Hepatocyte (in vitro differentiated cells): ENCODE data around the gene STIM2. TPM values are rescaled to one million over a fixed set of nuclear protein-coding genes. Genes with fewer than 3 reads are reported as not detected.

ENCODE experiments used
- DNase-seq: peaks from one replicate; pipeline ENCODE4 v3.0.0-alpha.2; 2016; ENCODE audit warnings: low spot score
- H2AFZ ChIP-seq: fragments of 200-600 bp; sonication (generic); 2 replicates; pipeline ENCODE4 v1.6.0; 2016; ENCODE audit warnings: antibody characterized with exemption, mild to moderate bottlenecking
- H3K27ac ChIP-seq: fragments of 200-600 bp; sonication (generic); 2 replicates; pipeline ENCODE4 v1.5.1; 2016; ENCODE audit warnings: mild to moderate bottlenecking
- H3K27me3 ChIP-seq: fragments of 200-600 bp; sonication (generic); 2 replicates; pipeline ENCODE4 v1.6.1; 2016
- H3K36me3 ChIP-seq: fragments of 200-600 bp; sonication (generic); replicated peaks from 2 replicates; pipeline ENCODE4 v1.5.1; 2016; ENCODE audit warnings: low read depth; ENCODE audit not compliant: insufficient read depth
- H3K4me1 ChIP-seq: fragments of 200-600 bp; sonication (generic); 2 replicates; pipeline ENCODE4 v1.5.1; 2016; ENCODE audit warnings: mild to moderate bottlenecking, moderate library complexity; ENCODE audit not compliant: insufficient read depth
- H3K4me2 ChIP-seq: fragments of 200-600 bp; sonication (generic); 2 replicates; pipeline ENCODE4 v1.6.0; 2016
- H3K4me3 ChIP-seq: fragments of 200-600 bp; sonication (generic); 2 replicates; pipeline ENCODE4 v1.5.1; 2016; ENCODE audit warnings: mild to moderate bottlenecking
- H3K79me2 ChIP-seq: fragments of 200-600 bp; sonication (generic); 2 replicates; pipeline ENCODE4 v1.6.0; 2017; ENCODE audit warnings: mild to moderate bottlenecking
- H3K9me2 ChIP-seq: fragments of 200-600 bp; sonication (generic); replicated peaks from 2 replicates; pipeline ENCODE4 v1.6.0; 2017; ENCODE audit warnings: mild to moderate bottlenecking; ENCODE audit not compliant: insufficient read depth
- H3K9me3 ChIP-seq: fragments of 200-600 bp; sonication (generic); 2 replicates; pipeline ENCODE4 v1.5.1; 2016; ENCODE audit warnings: low read depth, mild to moderate bottlenecking
- H4K20me1 ChIP-seq: fragments of 200-600 bp; sonication (generic); 2 replicates; pipeline ENCODE4 v1.6.0; 2016; ENCODE audit warnings: mild to moderate bottlenecking; ENCODE audit not compliant: insufficient read depth, poor library complexity, severe bottlenecking
- CTCF ChIP-seq: fragments of 200-600 bp; sonication (generic); IDR thresholded peaks from 2 replicates; pipeline ENCODE4 v1.5.1; 2016; ENCODE audit warnings: antibody characterized with exemption, mild to moderate bottlenecking; ENCODE audit not compliant: poor library complexity
- EZH2 ChIP-seq: fragments of 200-600 bp; sonication (generic); IDR thresholded peaks from 2 replicates; pipeline ENCODE4 v1.6.1; 2016; ENCODE audit warnings: antibody characterized with exemption, mild to moderate bottlenecking, borderline replicate concordance
- EZH2phosphoT487 ChIP-seq: fragments of 200-600 bp; sonication (generic); IDR thresholded peaks from one replicate; pipeline ENCODE4 v1.6.1; 2018; ENCODE audit warnings: antibody characterized with exemption, mild to moderate bottlenecking, low read depth, moderate library complexity; ENCODE audit not compliant: unreplicated experiment, severe bottlenecking
- WGBS: methylation state at CpG from one replicate; pipeline ENCODE4 v1.1.6; 2016; ENCODE audit warnings: low lambda C conversion rate; ENCODE audit errors: missing lambda C conversion rate; 5-methylcytosine and 5-hydroxymethylcytosine counted together
- polyA plus RNA-seq: library from polyadenylated mRNA; unstranded; fragments of >200 nt; fragmentation: Nextera tagmentation; extraction: Ambion mirVana; gene quantifications from 2 replicates; pipeline ENCODE4 v1.2.1, GENCODE V29; 2016
- total RNA-seq: library from RNA; depleted of rRNA; stranded (reverse); fragments of >200 nt; gene quantifications from 2 replicates; pipeline ENCODE4 v1.2.3, GENCODE V29; 2014

STIM2 gene
- total and polyA plus RNA-seq, 2 experiments from 2014 or later = 13.2 to 17.0 TPM

GRCh38 chr4:26936284-26937065 is 75.8 kb downstream of the STIM2 start:
- H3K79me2 ChIP-seq = no peaks in the 10 kb centered on the region
- no peak overlapping the region for H3K4me2 ChIP-seq
- H4K20me1 ChIP-seq = no peaks in the 10 kb centered on the region
- no peaks in the 10 kb centered on the region for H3K27me3 ChIP-seq
- DNase-seq = no peak
- no peak overlapping the region for H2AFZ ChIP-seq
- H3K36me3 ChIP-seq = no peaks in the 10 kb centered on the region
- H3K9me3 ChIP-seq = no peaks in the 10 kb centered on the region
- no peaks in the 10 kb centered on the region for H3K9me2 ChIP-seq
- no peak overlapping the region for H3K27ac ChIP-seq
- no peak overlapping the region for H3K4me3 ChIP-seq
- no peaks in the 10 kb centered on the region for H3K4me1 ChIP-seq
- WGBS = 81% methylated on average over 5 of the region's 5 CpGs
- TF ChIP-seq EZH2 = no peak
- TF ChIP-seq CTCF = no peak
- TF ChIP-seq EZH2phosphoT487 = no peak

DNA sequence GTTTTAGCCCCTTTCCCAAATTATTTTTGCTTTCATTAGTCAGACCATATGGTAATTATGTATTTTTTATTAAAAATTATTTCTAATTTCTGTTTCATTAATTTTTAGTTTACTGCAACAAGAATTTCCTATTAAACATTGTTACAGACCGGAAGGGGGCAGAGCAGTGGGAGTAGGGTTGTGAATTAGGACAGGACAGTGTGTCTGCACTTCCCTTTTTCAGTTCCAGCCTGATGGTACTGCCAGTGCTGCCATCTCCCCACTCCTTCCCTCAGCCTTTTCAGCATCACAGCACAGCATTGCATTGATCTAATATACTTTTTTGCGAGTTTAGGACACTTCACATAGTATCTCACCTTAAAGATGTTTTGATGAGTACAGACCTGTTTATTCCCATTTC is 76.5 kb downstream of the STIM2 start:
- H3K4me1 ChIP-seq = no peaks in the 10 kb centered on the region
- H3K9me2 ChIP-seq = no peaks in the 10 kb centered on the region
- no peak overlapping the region for H3K27ac ChIP-seq
- H2AFZ ChIP-seq = no peak overlapping the region
- TF ChIP-seq EZH2 (no peak), EZH2phosphoT487 (no peak), CTCF (no peak)
- H3K4me2 ChIP-seq = no peak overlapping the region
- 91% methylated on average over 2 of the region's 2 CpGs for WGBS
- no peak overlapping the region for H3K4me3 ChIP-seq
- no peaks in the 10 kb centered on the region for H3K27me3 ChIP-seq
- no peaks in the 10 kb centered on the region for H4K20me1 ChIP-seq
- no peaks in the 10 kb centered on the region for H3K36me3 ChIP-seq
- DNase-seq = no peak
- no peaks in the 10 kb centered on the region for H3K9me3 ChIP-seq
- no peaks in the 10 kb centered on the region for H3K79me2 ChIP-seq

DNA sequence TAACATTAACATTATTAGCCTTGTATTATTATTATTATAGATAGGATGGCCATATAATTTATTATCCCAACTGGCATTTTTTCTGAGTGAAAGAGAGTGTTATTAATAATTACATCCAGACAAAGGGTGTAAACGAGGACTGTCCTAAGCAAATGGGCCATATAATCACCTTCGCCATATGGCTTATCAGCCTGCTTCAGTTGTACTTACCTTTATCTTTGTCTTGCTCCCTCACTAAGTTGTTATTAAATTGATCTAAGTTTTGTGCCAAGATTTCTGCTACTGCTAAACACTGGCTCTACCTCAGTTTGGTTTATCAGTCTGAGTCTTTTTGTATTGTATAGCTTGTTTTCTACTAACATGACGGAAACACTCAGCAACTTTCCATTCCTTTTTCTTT is 76.9 kb downstream of the STIM2 start:
- Histone ChIP-seq H4K20me1 (no peaks in the 10 kb centered on the region), H3K4me2 (no peak overlapping the region), H2AFZ (no peak overlapping the region), H3K9me2 (no peaks in the 10 kb centered on the region), H3K79me2 (no peaks in the 10 kb centered on the region), H3K4me1 (no peaks in the 10 kb centered on the region), H3K9me3 (no peaks in the 10 kb centered on the region), H3K4me3 (no peak overlapping the region), H3K27ac (no peak overlapping the region), H3K27me3 (peaks cover 3% of the 10 kb centered on the region), H3K36me3 (no peaks in the 10 kb centered on the region)
- no peak for DNase-seq
- TF ChIP-seq EZH2phosphoT487 (no peak), CTCF (no peak)
- 87% methylated on average over 3 of the region's 3 CpGs for WGBS
